HepG2 (cell line): Measurements from ENCODE around the gene EDAR. TPM values are rescaled to one million over a fixed set of nuclear protein-coding genes. Genes with fewer than 3 reads are reported as not detected.

ENCODE experiments used
- ATAC-seq: fragments of 200-7000 bp; cut with Tn5 transposase; 3 replicates; pipeline ENCODE4 v1.9.1; 2020; ENCODE audit warnings: mild to moderate bottlenecking, moderate library complexity
- BruUV-seq: library from RNA; stranded (reverse); fragments of 400-500 nt; replicated peaks from 2 replicates; lab custom pipeline; 2021; lab: Mats Ljungman, UMichigan
- CTCF ChIA-PET: fragments of 300-600 bp; formaldehyde crosslinking; extraction: SDS; loops from one replicate; lab custom pipeline; 2021; ENCODE audit warnings: low total read pairs, inconsistent platforms, low intra/inter-chr PET ratio; lab: Yijun Ruan, JAX
- POLR2A ChIA-PET: fragments of 350-600 bp; sonication (Branson Sonifier 250); formaldehyde crosslinking; loops from one replicate; lab custom pipeline; 2020; ENCODE audit warnings: antibody characterized with exemption, inconsistent platforms; lab: Yijun Ruan, JAX
- DNase-seq: peaks from one replicate; pipeline ENCODE4 v3.0.0-alpha.2; 2015; ENCODE audit warnings: low spot score
- FAIRE-seq: peaks from 3 replicates; lab custom pipeline; 2011; peaks lifted over from hg19 to GRCh38; lab: Jason Lieb, UNC
- H2AFZ ChIP-seq: one replicate; pipeline ENCODE4 v1.6.1; 2011; ENCODE audit warnings: low read length, inconsistent platforms
- H3K27ac ChIP-seq: fragments of 300-600 bp; 3 replicates; pipeline ENCODE4 v1.8.0; 2011; ENCODE audit warnings: mixed run types, mild to moderate bottlenecking, mixed read lengths, low read length, inconsistent platforms; ENCODE audit not compliant: insufficient read depth; ENCODE audit errors: extremely low read length
- H3K27me3 ChIP-seq, 2 experiments: fragments of 200-600 bp in 1 of 2; 2 replicates in 1 of 2; 3 replicates in 1 of 2; pipeline versions ENCODE4 v1.6.0 to v1.8.0; 2011; ENCODE audit warnings: low read length in 2 of 2, mild to moderate bottlenecking in 2 of 2, moderate library complexity in 2 of 2, inconsistent platforms in 1 of 2; ENCODE audit not compliant: insufficient read depth in 2 of 2, control insufficient read depth in 1 of 2
- H3K36me3 ChIP-seq, 2 experiments: fragments of 200-600 bp in 1 of 2; replicated peaks in 1 of 2; 2 replicates in 1 of 2; 3 replicates in 1 of 2; pipeline versions ENCODE4 v1.5.1 to v1.8.0; 2011; ENCODE audit warnings: low read length in 2 of 2, inconsistent platforms in 1 of 2; ENCODE audit not compliant: insufficient read depth in 2 of 2, control insufficient read depth in 1 of 2
- H3K4me1 ChIP-seq: 2 replicates; pipeline ENCODE4 v1.5.1; 2012; ENCODE audit warnings: low read length, inconsistent platforms; ENCODE audit not compliant: insufficient read depth
- H3K4me2 ChIP-seq: 2 replicates; pipeline ENCODE4 v1.6.0; 2011; ENCODE audit warnings: low read depth, low read length, inconsistent platforms
- H3K4me3 ChIP-seq, 3 experiments: fragments of 200-600 bp in 1 of 3; sonication (generic), shearing (Covaris generic) in 1 of 3; replicated peaks in 1 of 3; 2 replicates each; pipeline ENCODE4 v1.5.1; 2011 to 2016; ENCODE audit warnings: low read length in 3 of 3, inconsistent platforms in 2 of 3, low read depth in 2 of 3, mild to moderate bottlenecking in 2 of 3, control low read depth in 1 of 3, mixed read lengths in 1 of 3; ENCODE audit not compliant: insufficient read depth in 1 of 3
- H3K79me2 ChIP-seq: one replicate; pipeline ENCODE4 v1.6.1; 2011; ENCODE audit warnings: low read length, inconsistent platforms; ENCODE audit not compliant: insufficient read depth
- H3K9ac ChIP-seq: 2 replicates; pipeline ENCODE4 v1.6.0; 2011; ENCODE audit warnings: mild to moderate bottlenecking, low read depth, low read length, inconsistent platforms; ENCODE audit not compliant: insufficient read depth
- H3K9me3 ChIP-seq: 2 replicates; pipeline ENCODE4 v1.5.1; 2012; ENCODE audit warnings: mild to moderate bottlenecking, low read length
- H4K20me1 ChIP-seq: 2 replicates; pipeline ENCODE4 v1.6.0; 2011; ENCODE audit warnings: inconsistent platforms, mild to moderate bottlenecking, low read length, moderate library complexity; ENCODE audit not compliant: insufficient read depth
- JUND ChIP-seq: sonication (generic); formaldehyde crosslinking; IDR thresholded peaks from 2 replicates; pipeline ENCODE4 v1.8.0; 2022; ENCODE audit warnings: mild to moderate bottlenecking, missing genetic modification reagents
- NCOA1 ChIP-seq: sonication (generic); formaldehyde crosslinking; IDR thresholded peaks from 2 replicates; pipeline ENCODE4 v1.9.0; 2021; ENCODE audit warnings: missing genetic modification reagents
- RARA ChIP-seq: IDR thresholded peaks from 2 replicates; pipeline ENCODE4 v1.6.1; 2016; ENCODE audit warnings: missing genetic modification reagents, missing compliant biosample characterization
- RBM22 ChIP-seq: fragments of 200-400 bp; formaldehyde crosslinking; optimal IDR thresholded peaks from 2 replicates; pipeline ENCODE3; 2017; ENCODE audit warnings: mild to moderate bottlenecking, low read length, moderate library complexity
- ZNF549 ChIP-seq: sonication (generic); formaldehyde crosslinking; IDR thresholded peaks from 2 replicates; pipeline ENCODE4 v1.5.0; 2020; ENCODE audit warnings: missing genetic modification reagents
- ZSCAN21 ChIP-seq: sonication (generic); formaldehyde crosslinking; IDR thresholded peaks from 2 replicates; pipeline ENCODE4 v1.8.0; 2022; ENCODE audit warnings: mild to moderate bottlenecking, missing genetic modification reagents, moderate library complexity, borderline replicate concordance
- WGBS: methylation state at CpG from one replicate; pipeline ENCODE4 v1.1.6; 2017; ENCODE audit warnings: low lambda C conversion rate; 5-methylcytosine and 5-hydroxymethylcytosine counted together
- in situ Hi-C: cut with HindIII; loops from 2 replicates; pipeline ENCODE4 v1.10.0; 2017; ENCODE audit warnings: low pct_unique_long_range_greater_than_20kb; ENCODE audit not compliant: extremely low pct_ligation_motif_present
- intact Hi-C: fragments of 100-400 bp; cut with micrococcal nuclease; formaldehyde crosslinking; loops from one replicate; pipeline ENCODE4 v1.10.0; 2022; ENCODE audit not compliant: unreplicated experiment
- polyA plus RNA-seq, 8 experiments: library from polyadenylated mRNA; depleted of rRNA in 3 of 8; stranded (reverse) in 7 of 8; unstranded in 1 of 8; fragments of >200 nt; fragmentation: Illumina TruSeq in 4 of 8; extraction: Trizol in 4 of 8; gene quantifications; 2 replicates each; pipeline versions ENCODE4 v1.2.1 to v1.2.3, GENCODE V29; 2011 to 2016; ENCODE audit warnings: low read depth in 4 of 8, missing spikeins in 1 of 8, mixed read lengths in 1 of 8; ENCODE audit not compliant: insufficient read depth in 1 of 8
- total RNA-seq, 5 experiments: library from RNA; depleted of rRNA; stranded (reverse); fragments of >200 nt; fragmentation: Illumina TruSeq; extraction: Trizol; gene quantifications; 2 replicates each; pipeline ENCODE4 v1.2.3, GENCODE V29; 2016; ENCODE audit warnings: low read depth in 1 of 5

Gene EDAR
- total and polyA plus RNA-seq, 2 of the 13 experiments (the other 11 are each of a cell fraction or from before 2014, with no cell fraction given), result not detected

DNA sequence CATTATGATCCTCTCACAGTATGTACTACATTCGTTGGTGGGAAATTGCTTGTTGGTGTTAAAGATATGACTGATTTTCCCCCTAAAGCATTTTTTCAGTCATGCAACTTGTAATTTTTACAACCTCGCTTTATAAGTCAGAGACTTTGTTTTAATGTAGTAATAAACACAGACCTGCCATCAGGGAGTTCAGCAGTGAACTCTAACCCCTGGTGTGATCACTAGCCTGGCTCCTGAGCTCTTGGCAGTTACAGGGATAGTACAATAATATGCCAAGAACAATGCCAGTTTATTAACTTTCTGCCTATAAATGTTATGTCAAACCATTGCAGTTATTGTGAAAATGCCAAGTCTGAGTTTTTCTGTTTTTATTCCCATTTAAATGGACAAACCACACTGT lies 93.8 kb downstream of the EDAR start:
- no peaks in the 10 kb centered on the region for H3K27me3 ChIP-seq
- in situ Hi-C loops, result no loop called here
- CTCF ChIA-PET, result no interaction called here

DNA sequence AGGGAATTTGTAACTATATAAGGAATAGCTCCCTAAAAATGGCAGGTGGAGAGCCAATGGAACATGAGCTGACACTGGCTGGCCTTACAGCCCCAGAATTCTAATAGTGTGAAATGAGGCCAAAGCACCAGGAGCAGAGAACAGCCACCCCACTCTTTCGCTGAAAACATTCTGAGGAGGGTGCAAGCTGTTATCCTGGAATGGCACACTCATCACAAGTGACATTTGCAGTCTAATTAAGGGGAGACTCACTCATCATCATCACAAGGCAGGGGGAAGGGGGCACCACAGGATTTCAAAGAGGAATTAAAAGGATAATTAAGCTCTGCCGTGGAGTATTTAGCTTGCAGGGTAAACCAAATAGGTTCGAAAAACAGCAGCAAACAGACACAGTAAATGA lies 94.3 kb downstream of the EDAR start:
- no peaks in the 10 kb centered on the region for H3K27me3 ChIP-seq
- no peak overlapping the region for H3K4me2 ChIP-seq
- POLR2A ChIA-PET, result no interaction called here
- in situ Hi-C loops, result no loop called here
- TF ChIP-seq ZNF549 (no peak), ZSCAN21 (CRISPR knock-in tag) (no peak), RARA (no peak)
- TF ChIP-seq, all 625 proteins: peak for 0
- Histone ChIP-seq H3K9me3 (peaks cover 7% of the 10 kb centered on the region), H2AFZ (no peak overlapping the region), H3K9ac (no peak overlapping the region), H3K4me3 (no peak overlapping the region), H4K20me1 (no peaks in the 10 kb centered on the region), H3K4me1 (no peaks in the 10 kb centered on the region), H3K79me2 (no peaks in the 10 kb centered on the region), H3K36me3 (no peaks in the 10 kb centered on the region), H3K27ac (no peak overlapping the region)
- CTCF ChIA-PET, result no interaction called here
- BruUV-seq, result no TSS peak
- WGBS, result 49% methylated on average over 3 of the region's 3 CpGs
- DNase-seq (no peak), ATAC-seq (no peak), FAIRE-seq (no peak)
- intact Hi-C loops, result no loop called here

More for the DNA sequence above, 93.8 kb downstream of the EDAR start:
- no peak for FAIRE-seq
- intact Hi-C loops, result no loop called here
- Histone ChIP-seq H3K79me2 (no peaks in the 10 kb centered on the region), H3K27ac (no peak overlapping the region), H3K4me2 (no peak overlapping the region), H3K36me3 (no peaks in the 10 kb centered on the region), H3K9me3 (peaks cover 3% of the 10 kb centered on the region), H3K4me1 (no peaks in the 10 kb centered on the region), H3K9ac (no peak overlapping the region), H3K4me3 (no peak overlapping the region), H2AFZ (no peak overlapping the region), H4K20me1 (no peaks in the 10 kb centered on the region)
- DNase-seq, result no peak
- POLR2A ChIA-PET, result no interaction called here
- 84% methylated on average over 2 of the region's 2 CpGs for WGBS
- TF ChIP-seq NCOA1 (CRISPR knock-in tag) (no peak), JUND (no peak), RBM22 (no peak)
- no TSS peak for BruUV-seq
- no peak for ATAC-seq
